Skin of body (tissue), 2 donors: Measurements from ENCODE around the gene BMP4. TPM values are rescaled to one million over a fixed set of nuclear protein-coding genes. Genes with fewer than 3 reads are reported as not detected.

Experiments used
- small RNA-seq: library from RNA; depleted of rRNA; stranded (forward); fragments of <200 nt; gene quantifications from one replicate; pipeline ENCODE3, GENCODE V24; 2014; ENCODE audit warnings: low replicate concordance
- total RNA-seq: library from RNA; depleted of rRNA; stranded (reverse); fragments of >200 nt; gene quantifications from one replicate; pipeline ENCODE4 v1.2.3, GENCODE V29; 2014

Gene BMP4
- total RNA-seq, 1 donor from 2014 or later = 13.2 TPM

Small RNA genes lying within 50 kb of the gene (small RNA-seq; reads per million reads assigned to genes)
- gene MIR5580 = not detected
